ENCODE measurements around the gene CARMIL1. TPM values are rescaled to one million over a fixed set of nuclear protein-coding genes. Genes with fewer than 3 reads are reported as not detected.

The CARMIL1 gene
- polyA plus RNA-seq, 1 of the 3 experiments (the other 2 are of a cell fraction) = 1.7 TPM

DNA sequence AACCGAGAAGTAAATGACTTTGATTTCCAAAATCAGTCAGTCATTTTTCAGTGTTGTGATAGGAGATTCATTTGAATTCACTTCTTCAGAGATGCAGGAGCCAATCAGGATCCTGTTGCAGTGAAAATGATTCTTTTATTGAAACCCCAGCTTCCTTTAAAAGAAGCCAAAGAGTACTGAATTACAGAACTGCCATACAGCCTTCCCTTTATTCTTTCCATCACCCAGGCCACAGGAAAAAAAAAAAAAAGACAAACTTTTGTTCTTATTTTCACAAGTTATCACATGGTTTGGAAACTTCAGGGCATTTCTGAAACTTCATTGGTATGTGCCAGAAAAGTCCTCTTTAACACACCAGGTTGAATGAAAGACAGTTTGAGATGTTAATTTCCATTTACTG lies 1.8 kb upstream of the CARMIL1 start:
- no peak overlapping the region for H3K27ac ChIP-seq (ENCODE audit: low read depth in 2 of 2, low read length in 1 of 2)
- H3K4me2 ChIP-seq = no peak overlapping the region
- no peak overlapping the region for H3K4me3 ChIP-seq (ENCODE audit: low read depth in 2 of 2, low read length in 1 of 2)
- H3F3A ChIP-seq (replicated peaks; ENCODE audit: insufficient read depth) = no peaks in the 10 kb centered on the region
- no peaks in the 10 kb centered on the region for H3K9me3 ChIP-seq
- POLR2A ChIA-PET = no interaction called here
- no peak overlapping the region for H2AFZ ChIP-seq (ENCODE audit: low read depth)
- peaks cover 0 to 14% of the 10 kb centered on the region in 2 experiments; a peak in 2 of 4 replicates for H3K4me1 ChIP-seq (ENCODE audit: control insufficient read depth in 1 of 2, insufficient read depth in 2 of 2, low read depth in 1 of 2, low read length in 1 of 2)
- no peaks in the 10 kb centered on the region for H3K27me3 ChIP-seq (ENCODE audit: insufficient read depth)
- H4K20me1 ChIP-seq (ENCODE audit: insufficient read depth) = no peaks in the 10 kb centered on the region
- DNase-seq = no peak
- no peaks in the 10 kb centered on the region for H3K9me2 ChIP-seq
- no peak for TF ChIP-seq RFX5 (IDR thresholded peaks at IDR 0.05; ENCODE audit: low read length)
- TF ChIP-seq EZH2phosphoT487 (IDR thresholded peaks at IDR 0.05; ENCODE audit: borderline replicate concordance, low read depth) = no peak
- TF ChIP-seq, protein P1, sequence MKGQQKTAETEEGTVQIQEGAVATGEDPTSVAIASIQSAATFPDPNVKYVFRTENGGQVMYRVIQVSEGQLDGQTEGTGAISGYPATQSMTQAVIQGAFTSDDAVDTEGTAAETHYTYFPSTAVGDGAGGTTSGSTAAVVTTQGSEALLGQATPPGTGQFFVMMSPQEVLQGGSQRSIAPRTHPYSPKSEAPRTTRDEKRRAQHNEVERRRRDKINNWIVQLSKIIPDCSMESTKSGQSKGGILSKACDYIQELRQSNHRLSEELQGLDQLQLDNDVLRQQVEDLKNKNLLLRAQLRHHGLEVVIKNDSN (IDR thresholded peaks at IDR 0.05; ENCODE audit: borderline replicate concordance, low read depth) = no peak
- no peak for TF ChIP-seq NFIC (IDR thresholded peaks at IDR 0.05; ENCODE audit: borderline replicate concordance)
- TF ChIP-seq RXRA (IDR thresholded peaks at IDR 0.05; ENCODE audit: borderline replicate concordance, low read depth) = no peak
- TF ChIP-seq ELF1 (IDR thresholded peaks at IDR 0.05) = no peak
- no peak for TF ChIP-seq FOSL2 (IDR thresholded peaks at IDR 0.05; ENCODE audit: borderline replicate concordance, low read depth)
- TF ChIP-seq, protein P2, sequence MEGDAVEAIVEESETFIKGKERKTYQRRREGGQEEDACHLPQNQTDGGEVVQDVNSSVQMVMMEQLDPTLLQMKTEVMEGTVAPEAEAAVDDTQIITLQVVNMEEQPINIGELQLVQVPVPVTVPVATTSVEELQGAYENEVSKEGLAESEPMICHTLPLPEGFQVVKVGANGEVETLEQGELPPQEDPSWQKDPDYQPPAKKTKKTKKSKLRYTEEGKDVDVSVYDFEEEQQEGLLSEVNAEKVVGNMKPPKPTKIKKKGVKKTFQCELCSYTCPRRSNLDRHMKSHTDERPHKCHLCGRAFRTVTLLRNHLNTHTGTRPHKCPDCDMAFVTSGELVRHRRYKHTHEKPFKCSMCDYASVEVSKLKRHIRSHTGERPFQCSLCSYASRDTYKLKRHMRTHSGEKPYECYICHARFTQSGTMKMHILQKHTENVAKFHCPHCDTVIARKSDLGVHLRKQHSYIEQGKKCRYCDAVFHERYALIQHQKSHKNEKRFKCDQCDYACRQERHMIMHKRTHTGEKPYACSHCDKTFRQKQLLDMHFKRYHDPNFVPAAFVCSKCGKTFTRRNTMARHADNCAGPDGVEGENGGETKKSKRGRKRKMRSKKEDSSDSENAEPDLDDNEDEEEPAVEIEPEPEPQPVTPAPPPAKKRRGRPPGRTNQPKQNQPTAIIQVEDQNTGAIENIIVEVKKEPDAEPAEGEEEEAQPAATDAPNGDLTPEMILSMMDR (IDR thresholded peaks at IDR 0.05) = no peak
- H3K36me3 ChIP-seq (replicated peaks in 1 of 2; ENCODE audit: control insufficient read depth in 1 of 2, insufficient read depth in 2 of 2, low read length in 1 of 2) = no peaks in the 10 kb centered on the region
- no peaks in the 10 kb centered on the region for H3K79me2 ChIP-seq (ENCODE audit: insufficient read depth)
- no peak overlapping the region for H3K9ac ChIP-seq
- CTCF ChIA-PET = interaction anchor here (1.2 to 6.6 kb wide), 10 partner anchors 13 to 423 kb away, joined by 3 to 151 read pairs (median 4); no protein-coding TSS in a partner anchor
- WGBS (ENCODE audit: low lambda C conversion rate) = 90% methylated on average over 1 of the region's 1 CpG

DNA sequence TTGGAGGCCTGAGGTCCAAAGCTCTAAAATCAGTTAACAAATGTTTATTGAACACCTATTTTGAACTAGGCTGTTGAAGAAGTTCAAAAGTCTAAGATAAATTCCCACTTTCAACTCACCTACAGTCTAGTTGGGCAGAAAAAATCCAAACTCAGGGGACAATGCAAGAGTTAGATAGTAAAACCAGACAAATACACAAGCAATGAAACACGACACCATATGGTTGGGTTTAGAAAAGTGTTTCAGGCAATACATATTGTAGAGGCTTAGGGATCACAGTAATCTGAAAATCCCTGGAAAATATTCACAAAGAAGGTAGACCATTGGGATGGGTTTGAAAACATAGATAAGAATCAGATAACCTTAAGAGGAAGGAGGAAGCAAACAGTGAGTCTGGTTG lies 1.3 kb upstream of the CARMIL1 start:
- peak overlapping the region; percentile 96 for H3K4me2 ChIP-seq
- no peaks in the 10 kb centered on the region for H3K9me2 ChIP-seq
- H3F3A ChIP-seq (replicated peaks; ENCODE audit: insufficient read depth) = no peaks in the 10 kb centered on the region
- no peak overlapping the region for H3K4me3 ChIP-seq (ENCODE audit: low read depth in 2 of 2, low read length in 1 of 2)
- CTCF ChIA-PET = interaction anchor here (0.8 to 6.6 kb wide), 20 partner anchors 8 to 437 kb away, joined by 3 to 151 read pairs (median 8); no protein-coding TSS in a partner anchor
- H3K9ac ChIP-seq = no peak overlapping the region
- POLR2A ChIA-PET = interaction anchor here (1.7 to 2.1 kb wide), 2 partner anchors 209 to 213 kb away, joined by 7 to 12 read pairs; no protein-coding TSS in a partner anchor
- H3K36me3 ChIP-seq (replicated peaks in 1 of 2; ENCODE audit: control insufficient read depth in 1 of 2, insufficient read depth in 2 of 2, low read length in 1 of 2) = no peaks in the 10 kb centered on the region
- no peak for DNase-seq
- no peak overlapping the region for H3K27ac ChIP-seq (ENCODE audit: low read depth in 2 of 2, low read length in 1 of 2)
- no peaks in the 10 kb centered on the region for H3K9me3 ChIP-seq
- H2AFZ ChIP-seq (ENCODE audit: low read depth) = 0 out of 2 replicates have a peak overlapping the region, but pooled peaks have one; percentile 92
- TF ChIP-seq, protein P3, sequence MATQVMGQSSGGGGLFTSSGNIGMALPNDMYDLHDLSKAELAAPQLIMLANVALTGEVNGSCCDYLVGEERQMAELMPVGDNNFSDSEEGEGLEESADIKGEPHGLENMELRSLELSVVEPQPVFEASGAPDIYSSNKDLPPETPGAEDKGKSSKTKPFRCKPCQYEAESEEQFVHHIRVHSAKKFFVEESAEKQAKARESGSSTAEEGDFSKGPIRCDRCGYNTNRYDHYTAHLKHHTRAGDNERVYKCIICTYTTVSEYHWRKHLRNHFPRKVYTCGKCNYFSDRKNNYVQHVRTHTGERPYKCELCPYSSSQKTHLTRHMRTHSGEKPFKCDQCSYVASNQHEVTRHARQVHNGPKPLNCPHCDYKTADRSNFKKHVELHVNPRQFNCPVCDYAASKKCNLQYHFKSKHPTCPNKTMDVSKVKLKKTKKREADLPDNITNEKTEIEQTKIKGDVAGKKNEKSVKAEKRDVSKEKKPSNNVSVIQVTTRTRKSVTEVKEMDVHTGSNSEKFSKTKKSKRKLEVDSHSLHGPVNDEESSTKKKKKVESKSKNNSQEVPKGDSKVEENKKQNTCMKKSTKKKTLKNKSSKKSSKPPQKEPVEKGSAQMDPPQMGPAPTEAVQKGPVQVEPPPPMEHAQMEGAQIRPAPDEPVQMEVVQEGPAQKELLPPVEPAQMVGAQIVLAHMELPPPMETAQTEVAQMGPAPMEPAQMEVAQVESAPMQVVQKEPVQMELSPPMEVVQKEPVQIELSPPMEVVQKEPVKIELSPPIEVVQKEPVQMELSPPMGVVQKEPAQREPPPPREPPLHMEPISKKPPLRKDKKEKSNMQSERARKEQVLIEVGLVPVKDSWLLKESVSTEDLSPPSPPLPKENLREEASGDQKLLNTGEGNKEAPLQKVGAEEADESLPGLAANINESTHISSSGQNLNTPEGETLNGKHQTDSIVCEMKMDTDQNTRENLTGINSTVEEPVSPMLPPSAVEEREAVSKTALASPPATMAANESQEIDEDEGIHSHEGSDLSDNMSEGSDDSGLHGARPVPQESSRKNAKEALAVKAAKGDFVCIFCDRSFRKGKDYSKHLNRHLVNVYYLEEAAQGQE (IDR thresholded peaks at IDR 0.05; ENCODE audit: low read depth, low read length) = no peak
- TF ChIP-seq CHD2 (IDR thresholded peaks at IDR 0.05; ENCODE audit: low read length, partially characterized antibody) (no peak), MXI1 (IDR thresholded peaks at IDR 0.05; ENCODE audit: low read depth, low read length) (no peak), EZH2phosphoT487 (IDR thresholded peaks at IDR 0.05; ENCODE audit: borderline replicate concordance, low read depth) (no peak), RCOR1 (IDR thresholded peaks at IDR 0.05; ENCODE audit: low read length) (no peak)
- TF ChIP-seq, protein P4, sequence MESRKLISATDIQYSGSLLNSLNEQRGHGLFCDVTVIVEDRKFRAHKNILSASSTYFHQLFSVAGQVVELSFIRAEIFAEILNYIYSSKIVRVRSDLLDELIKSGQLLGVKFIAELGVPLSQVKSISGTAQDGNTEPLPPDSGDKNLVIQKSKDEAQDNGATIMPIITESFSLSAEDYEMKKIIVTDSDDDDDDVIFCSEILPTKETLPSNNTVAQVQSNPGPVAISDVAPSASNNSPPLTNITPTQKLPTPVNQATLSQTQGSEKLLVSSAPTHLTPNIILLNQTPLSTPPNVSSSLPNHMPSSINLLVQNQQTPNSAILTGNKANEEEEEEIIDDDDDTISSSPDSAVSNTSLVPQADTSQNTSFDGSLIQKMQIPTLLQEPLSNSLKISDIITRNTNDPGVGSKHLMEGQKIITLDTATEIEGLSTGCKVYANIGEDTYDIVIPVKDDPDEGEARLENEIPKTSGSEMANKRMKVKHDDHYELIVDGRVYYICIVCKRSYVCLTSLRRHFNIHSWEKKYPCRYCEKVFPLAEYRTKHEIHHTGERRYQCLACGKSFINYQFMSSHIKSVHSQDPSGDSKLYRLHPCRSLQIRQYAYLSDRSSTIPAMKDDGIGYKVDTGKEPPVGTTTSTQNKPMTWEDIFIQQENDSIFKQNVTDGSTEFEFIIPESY (IDR thresholded peaks at IDR 0.05; ENCODE audit: borderline replicate concordance, low read depth) = no peak
- WGBS (ENCODE audit: low lambda C conversion rate) = 96% methylated on average over 1 of the region's 1 CpG
- no peaks in the 10 kb centered on the region for H3K79me2 ChIP-seq (ENCODE audit: insufficient read depth)
- no peaks in the 10 kb centered on the region for H4K20me1 ChIP-seq (ENCODE audit: insufficient read depth)
- H3K4me1 ChIP-seq (ENCODE audit: control insufficient read depth in 1 of 2, insufficient read depth in 2 of 2, low read depth in 1 of 2, low read length in 1 of 2) = peaks cover 0 to 14% of the 10 kb centered on the region in 2 experiments; a peak in 2 of 4 replicates
- H3K27me3 ChIP-seq (ENCODE audit: insufficient read depth) = no peaks in the 10 kb centered on the region
